ENCODE data around the gene ITGBL1. TPM values are rescaled to one million over a fixed set of nuclear protein-coding genes. Genes with fewer than 3 reads are reported as not detected.
A peak's percentile ranks its signal among the peaks of the same experiment; 100 is the strongest.

Gene ITGBL1
- total and polyA plus RNA-seq, 2 experiments from 2014 or later, result 0.29 TPM; not detected in 1

DNA sequence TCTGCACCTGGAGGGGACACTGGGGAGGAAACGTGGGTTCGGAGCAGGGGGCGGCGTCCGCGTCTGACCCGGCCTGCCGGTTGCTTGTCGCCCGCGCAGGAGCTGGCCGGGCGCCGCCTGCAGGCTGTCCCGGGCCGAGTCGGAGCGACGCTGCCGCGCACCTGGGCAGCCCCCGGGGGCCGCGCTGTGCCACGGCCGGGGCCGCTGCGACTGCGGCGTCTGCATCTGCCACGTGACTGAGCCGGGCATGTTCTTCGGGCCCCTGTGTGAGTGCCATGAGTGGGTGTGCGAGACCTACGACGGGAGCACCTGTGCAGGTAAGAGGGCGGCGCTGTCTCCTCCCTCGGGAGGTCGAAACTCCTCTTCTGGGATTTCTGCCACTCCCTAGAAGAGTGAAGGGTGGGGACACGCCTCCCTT lies 1.3 kb downstream of the ITGBL1 start:
- peak overlapping the region; percentile 51 for H3K4me3 ChIP-seq
- H3K27ac Mint-ChIP-seq, result no peak overlapping the region
- TF ChIP-seq, protein P1, sequence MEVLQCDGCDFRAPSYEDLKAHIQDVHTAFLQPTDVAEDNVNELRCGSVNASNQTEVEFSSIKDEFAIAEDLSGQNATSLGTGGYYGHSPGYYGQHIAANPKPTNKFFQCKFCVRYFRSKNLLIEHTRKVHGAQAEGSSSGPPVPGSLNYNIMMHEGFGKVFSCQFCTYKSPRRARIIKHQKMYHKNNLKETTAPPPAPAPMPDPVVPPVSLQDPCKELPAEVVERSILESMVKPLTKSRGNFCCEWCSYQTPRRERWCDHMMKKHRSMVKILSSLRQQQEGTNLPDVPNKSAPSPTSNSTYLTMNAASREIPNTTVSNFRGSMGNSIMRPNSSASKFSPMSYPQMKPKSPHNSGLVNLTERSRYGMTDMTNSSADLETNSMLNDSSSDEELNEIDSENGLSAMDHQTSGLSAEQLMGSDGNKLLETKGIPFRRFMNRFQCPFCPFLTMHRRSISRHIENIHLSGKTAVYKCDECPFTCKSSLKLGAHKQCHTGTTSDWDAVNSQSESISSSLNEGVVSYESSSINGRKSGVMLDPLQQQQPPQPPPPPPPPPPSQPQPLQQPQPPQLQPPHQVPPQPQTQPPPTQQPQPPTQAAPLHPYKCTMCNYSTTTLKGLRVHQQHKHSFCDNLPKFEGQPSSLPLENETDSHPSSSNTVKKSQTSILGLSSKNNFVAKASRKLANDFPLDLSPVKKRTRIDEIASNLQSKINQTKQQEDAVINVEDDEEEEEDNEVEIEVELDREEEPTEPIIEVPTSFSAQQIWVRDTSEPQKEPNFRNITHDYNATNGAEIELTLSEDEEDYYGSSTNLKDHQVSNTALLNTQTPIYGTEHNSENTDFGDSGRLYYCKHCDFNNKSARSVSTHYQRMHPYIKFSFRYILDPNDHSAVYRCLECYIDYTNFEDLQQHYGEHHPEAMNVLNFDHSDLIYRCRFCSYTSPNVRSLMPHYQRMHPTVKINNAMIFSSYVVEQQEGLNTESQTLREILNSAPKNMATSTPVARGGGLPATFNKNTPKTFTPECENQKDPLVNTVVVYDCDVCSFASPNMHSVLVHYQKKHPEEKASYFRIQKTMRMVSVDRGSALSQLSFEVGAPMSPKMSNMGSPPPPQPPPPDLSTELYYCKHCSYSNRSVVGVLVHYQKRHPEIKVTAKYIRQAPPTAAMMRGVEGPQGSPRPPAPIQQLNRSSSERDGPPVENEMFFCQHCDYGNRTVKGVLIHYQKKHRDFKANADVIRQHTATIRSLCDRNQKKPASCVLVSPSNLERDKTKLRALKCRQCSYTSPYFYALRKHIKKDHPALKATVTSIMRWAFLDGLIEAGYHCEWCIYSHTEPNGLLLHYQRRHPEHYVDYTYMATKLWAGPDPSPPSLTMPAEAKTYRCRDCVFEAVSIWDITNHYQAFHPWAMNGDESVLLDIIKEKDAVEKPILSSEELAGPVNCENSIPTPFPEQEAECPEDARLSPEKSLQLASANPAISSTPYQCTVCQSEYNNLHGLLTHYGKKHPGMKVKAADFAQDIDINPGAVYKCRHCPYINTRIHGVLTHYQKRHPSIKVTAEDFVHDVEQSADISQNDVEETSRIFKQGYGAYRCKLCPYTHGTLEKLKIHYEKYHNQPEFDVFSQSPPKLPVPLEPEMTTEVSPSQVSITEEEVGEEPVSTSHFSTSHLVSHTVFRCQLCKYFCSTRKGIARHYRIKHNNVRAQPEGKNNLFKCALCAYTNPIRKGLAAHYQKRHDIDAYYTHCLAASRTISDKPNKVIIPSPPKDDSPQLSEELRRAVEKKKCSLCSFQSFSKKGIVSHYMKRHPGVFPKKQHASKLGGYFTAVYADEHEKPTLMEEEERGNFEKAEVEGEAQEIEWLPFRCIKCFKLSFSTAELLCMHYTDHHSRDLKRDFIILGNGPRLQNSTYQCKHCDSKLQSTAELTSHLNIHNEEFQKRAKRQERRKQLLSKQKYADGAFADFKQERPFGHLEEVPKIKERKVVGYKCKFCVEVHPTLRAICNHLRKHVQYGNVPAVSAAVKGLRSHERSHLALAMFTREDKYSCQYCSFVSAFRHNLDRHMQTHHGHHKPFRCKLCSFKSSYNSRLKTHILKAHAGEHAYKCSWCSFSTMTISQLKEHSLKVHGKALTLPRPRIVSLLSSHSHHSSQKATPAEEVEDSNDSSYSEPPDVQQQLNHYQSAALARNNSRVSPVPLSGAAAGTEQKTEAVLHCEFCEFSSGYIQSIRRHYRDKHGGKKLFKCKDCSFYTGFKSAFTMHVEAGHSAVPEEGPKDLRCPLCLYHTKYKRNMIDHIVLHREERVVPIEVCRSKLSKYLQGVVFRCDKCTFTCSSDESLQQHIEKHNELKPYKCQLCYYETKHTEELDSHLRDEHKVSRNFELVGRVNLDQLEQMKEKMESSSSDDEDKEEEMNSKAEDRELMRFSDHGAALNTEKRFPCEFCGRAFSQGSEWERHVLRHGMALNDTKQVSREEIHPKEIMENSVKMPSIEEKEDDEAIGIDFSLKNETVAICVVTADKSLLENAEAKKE (CRISPR knock-in tag; IDR thresholded peaks at IDR 0.05), result no peak
- TF ChIP-seq CREB1 (CRISPR knock-in tag; IDR thresholded peaks at IDR 0.05; ENCODE audit: low read depth) (no peak), ZNF331 (CRISPR knock-in tag; IDR thresholded peaks at IDR 0.05; ENCODE audit: low read depth) (no peak)
- TF ChIP-seq, protein P2, sequence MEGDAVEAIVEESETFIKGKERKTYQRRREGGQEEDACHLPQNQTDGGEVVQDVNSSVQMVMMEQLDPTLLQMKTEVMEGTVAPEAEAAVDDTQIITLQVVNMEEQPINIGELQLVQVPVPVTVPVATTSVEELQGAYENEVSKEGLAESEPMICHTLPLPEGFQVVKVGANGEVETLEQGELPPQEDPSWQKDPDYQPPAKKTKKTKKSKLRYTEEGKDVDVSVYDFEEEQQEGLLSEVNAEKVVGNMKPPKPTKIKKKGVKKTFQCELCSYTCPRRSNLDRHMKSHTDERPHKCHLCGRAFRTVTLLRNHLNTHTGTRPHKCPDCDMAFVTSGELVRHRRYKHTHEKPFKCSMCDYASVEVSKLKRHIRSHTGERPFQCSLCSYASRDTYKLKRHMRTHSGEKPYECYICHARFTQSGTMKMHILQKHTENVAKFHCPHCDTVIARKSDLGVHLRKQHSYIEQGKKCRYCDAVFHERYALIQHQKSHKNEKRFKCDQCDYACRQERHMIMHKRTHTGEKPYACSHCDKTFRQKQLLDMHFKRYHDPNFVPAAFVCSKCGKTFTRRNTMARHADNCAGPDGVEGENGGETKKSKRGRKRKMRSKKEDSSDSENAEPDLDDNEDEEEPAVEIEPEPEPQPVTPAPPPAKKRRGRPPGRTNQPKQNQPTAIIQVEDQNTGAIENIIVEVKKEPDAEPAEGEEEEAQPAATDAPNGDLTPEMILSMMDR (conservative IDR thresholded peaks at IDR 0.05; ENCODE audit: low read depth in 2 of 2), result peak; percentile 40 to 58
- peak; percentile 97 for ATAC-seq
- H3K9me2 ChIP-seq (ENCODE audit: insufficient read depth), result no peaks in the 10 kb centered on the region
- H4K20me1 ChIP-seq (replicated peaks; ENCODE audit: insufficient read depth), result no peaks in the 10 kb centered on the region
- H3K79me2 ChIP-seq (replicated peaks; ENCODE audit: insufficient read depth), result no peaks in the 10 kb centered on the region
- peak overlapping the region; percentile 67 for H3K4me2 ChIP-seq
- H2AFZ ChIP-seq, result peak overlapping the region; percentile 93
- H3K27me3 Mint-ChIP-seq (ENCODE audit: insufficient read depth, low read depth, poor library complexity), result peaks cover 3% of the 10 kb centered on the region
- H3K27ac ChIP-seq (ENCODE audit: low read depth), result no peak overlapping the region
- H3F3A ChIP-seq (replicated peaks; ENCODE audit: low read depth), result no peaks in the 10 kb centered on the region
- no peaks in the 10 kb centered on the region for H3K36me3 Mint-ChIP-seq (ENCODE audit: low read depth)
- H3K4me3 Mint-ChIP-seq, result peak overlapping the region; percentile 55; the same call in 2 of the 3 replicates
- peaks cover 20% of the 10 kb centered on the region for H3K4me1 Mint-ChIP-seq
- no peaks in the 10 kb centered on the region for H3K27me3 ChIP-seq (ENCODE audit: insufficient read depth)
- peaks cover 18% of the 10 kb centered on the region for H3K4me1 ChIP-seq (ENCODE audit: insufficient read depth)
- DNase-seq (ENCODE audit: low spot score), result peak; percentile 69
- no peaks in the 10 kb centered on the region for H3K36me3 ChIP-seq (ENCODE audit: insufficient read depth)
- no peaks in the 10 kb centered on the region for H3K9me3 Mint-ChIP-seq

Data from GM23338 (cell line).